ENCODE results near the gene SPATA18. TPM values are rescaled to one million over a fixed set of nuclear protein-coding genes. Genes with fewer than 3 reads are reported as not detected.

The SPATA18 gene
- total RNA-seq, 3 donors from 2014 or later (not counting 1 experiment from before 2014, with no cell fraction given): not detected

DNA sequence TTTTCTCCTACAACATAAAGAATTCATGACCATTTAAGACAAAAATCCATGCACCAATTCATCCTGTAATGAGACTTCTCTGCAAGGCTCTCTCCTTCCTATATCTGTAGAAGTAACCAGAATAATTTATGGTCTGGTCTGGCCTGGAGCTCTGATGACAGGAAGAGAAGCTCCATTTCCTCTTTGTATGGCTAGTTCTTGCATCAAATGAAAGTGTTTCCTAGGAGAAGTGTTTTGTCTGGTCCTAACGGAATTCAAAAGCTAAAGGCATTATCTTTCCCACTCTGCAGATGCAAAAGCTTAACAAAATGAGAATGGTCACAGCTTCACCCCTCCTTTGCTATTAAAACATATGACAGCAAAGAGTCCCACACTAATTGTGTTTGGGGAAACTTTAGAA lies 55.1 kb downstream of the SPATA18 start:
- Mint-ChIP-seq H3K4me1 (no peaks in the 10 kb centered on the region), H3K4me3 (no peak overlapping the region), H3K36me3 (no peaks in the 10 kb centered on the region), H3K27ac (no peak overlapping the region), H3K27me3 (ENCODE audit: low read depth in 2 of 2) (no peaks in the 10 kb centered on the region), H3K9me3 (peaks cover 0 to 9% of the 10 kb centered on the region in 2 donors)
- 14% methylated on average over 1 of the region's 1 CpG for WGBS (ENCODE audit: insufficient coverage)
- no peak overlapping the region for H3K27ac ChIP-seq (ENCODE audit: low read length)
- no peaks in the 10 kb centered on the region for H3K27me3 ChIP-seq (ENCODE audit: control insufficient read depth, insufficient read depth, low read length)
- intact Hi-C loops (cut with micrococcal nuclease): no loop called here
- ATAC-seq (no peak), DNase-seq (no peak)
- H3K4me1 ChIP-seq (ENCODE audit: control insufficient read depth, insufficient read depth, low read length): no peaks in the 10 kb centered on the region
- H3K9me3 ChIP-seq (ENCODE audit: control insufficient read depth, insufficient read depth, low read length): no peaks in the 10 kb centered on the region
- TF ChIP-seq, protein P1, sequence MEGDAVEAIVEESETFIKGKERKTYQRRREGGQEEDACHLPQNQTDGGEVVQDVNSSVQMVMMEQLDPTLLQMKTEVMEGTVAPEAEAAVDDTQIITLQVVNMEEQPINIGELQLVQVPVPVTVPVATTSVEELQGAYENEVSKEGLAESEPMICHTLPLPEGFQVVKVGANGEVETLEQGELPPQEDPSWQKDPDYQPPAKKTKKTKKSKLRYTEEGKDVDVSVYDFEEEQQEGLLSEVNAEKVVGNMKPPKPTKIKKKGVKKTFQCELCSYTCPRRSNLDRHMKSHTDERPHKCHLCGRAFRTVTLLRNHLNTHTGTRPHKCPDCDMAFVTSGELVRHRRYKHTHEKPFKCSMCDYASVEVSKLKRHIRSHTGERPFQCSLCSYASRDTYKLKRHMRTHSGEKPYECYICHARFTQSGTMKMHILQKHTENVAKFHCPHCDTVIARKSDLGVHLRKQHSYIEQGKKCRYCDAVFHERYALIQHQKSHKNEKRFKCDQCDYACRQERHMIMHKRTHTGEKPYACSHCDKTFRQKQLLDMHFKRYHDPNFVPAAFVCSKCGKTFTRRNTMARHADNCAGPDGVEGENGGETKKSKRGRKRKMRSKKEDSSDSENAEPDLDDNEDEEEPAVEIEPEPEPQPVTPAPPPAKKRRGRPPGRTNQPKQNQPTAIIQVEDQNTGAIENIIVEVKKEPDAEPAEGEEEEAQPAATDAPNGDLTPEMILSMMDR (IDR thresholded peaks at IDR 0.05): no peak
- no peaks in the 10 kb centered on the region for H3K36me3 ChIP-seq (ENCODE audit: control insufficient read depth, insufficient read depth, low read length)
- no peak overlapping the region for H3K4me3 ChIP-seq (ENCODE audit: low read length)

DNA sequence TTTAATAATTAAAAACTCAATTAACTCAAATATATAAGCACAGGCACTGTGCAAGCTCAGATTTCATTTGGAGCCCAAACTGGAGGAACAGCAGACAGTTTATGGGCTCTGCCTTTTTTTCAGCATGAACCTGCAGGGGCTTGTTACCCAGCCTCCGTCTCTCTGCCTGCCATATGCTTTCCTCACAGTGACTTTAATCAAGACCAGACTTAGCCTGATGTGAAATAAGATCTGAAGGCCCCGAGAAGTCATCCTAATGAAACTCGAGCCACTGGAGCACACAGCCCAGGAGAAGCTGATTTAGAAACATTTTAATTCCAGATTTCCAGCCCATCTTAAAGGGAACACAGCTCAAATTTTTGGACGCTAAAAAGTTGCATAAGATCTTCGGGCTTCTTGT lies 55.6 kb downstream of the SPATA18 start:
- no peaks in the 10 kb centered on the region for H3K4me1 Mint-ChIP-seq
- Histone ChIP-seq H3K27ac (ENCODE audit: low read length) (no peak overlapping the region), H3K4me3 (ENCODE audit: low read length) (no peak overlapping the region), H3K4me1 (ENCODE audit: control insufficient read depth, insufficient read depth, low read length) (no peaks in the 10 kb centered on the region), H3K27me3 (ENCODE audit: control insufficient read depth, insufficient read depth, low read length) (no peaks in the 10 kb centered on the region), H3K36me3 (ENCODE audit: control insufficient read depth, insufficient read depth, low read length) (no peaks in the 10 kb centered on the region), H3K9me3 (ENCODE audit: control insufficient read depth, insufficient read depth, low read length) (no peaks in the 10 kb centered on the region)
- H3K27me3 Mint-ChIP-seq (ENCODE audit: low read depth in 2 of 2): no peaks in the 10 kb centered on the region
- no peak for ATAC-seq
- H3K4me3 Mint-ChIP-seq: no peak overlapping the region
- no peak for DNase-seq
- WGBS (ENCODE audit: insufficient coverage): 72% methylated on average over 5 of the region's 5 CpGs
- TF ChIP-seq, protein P1 (IDR thresholded peaks at IDR 0.05): no peak
- H3K27ac Mint-ChIP-seq: no peak overlapping the region
- peaks cover 0 to 5% of the 10 kb centered on the region in 2 donors for H3K9me3 Mint-ChIP-seq
- intact Hi-C loops (cut with micrococcal nuclease): no loop called here
- no peaks in the 10 kb centered on the region for H3K36me3 Mint-ChIP-seq

DNA sequence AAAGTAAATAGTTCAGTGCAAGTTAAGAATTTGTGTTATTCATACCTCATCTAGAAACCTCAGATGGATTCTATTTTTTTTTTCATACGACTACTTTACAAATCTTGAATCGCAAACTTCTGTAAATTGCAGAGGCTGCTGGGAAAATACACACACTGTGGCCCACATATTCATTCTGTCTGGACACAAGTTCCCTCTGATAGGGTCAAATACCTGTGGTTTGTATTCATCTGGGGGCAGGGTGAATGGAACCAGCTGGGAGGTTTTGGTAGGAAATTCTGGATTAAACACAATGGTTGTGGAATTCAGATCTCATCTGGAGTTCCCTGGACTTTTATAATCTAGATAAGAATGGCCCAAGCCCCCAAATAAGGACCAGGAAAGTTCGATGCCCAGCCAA lies 56.2 kb downstream of the SPATA18 start:
- intact Hi-C loops (cut with micrococcal nuclease): no loop called here
- WGBS (ENCODE audit: insufficient coverage): 87% methylated on average over 3 of the region's 3 CpGs
- Mint-ChIP-seq H3K9me3 (peaks cover 0 to 5% of the 10 kb centered on the region in 2 donors), H3K4me1 (no peaks in the 10 kb centered on the region), H3K27me3 (ENCODE audit: low read depth in 2 of 2) (no peaks in the 10 kb centered on the region), H3K4me3 (no peak overlapping the region), H3K27ac (no peak overlapping the region), H3K36me3 (no peaks in the 10 kb centered on the region)
- no peak overlapping the region for H3K4me3 ChIP-seq (ENCODE audit: low read length)
- no peaks in the 10 kb centered on the region for H3K9me3 ChIP-seq (ENCODE audit: control insufficient read depth, insufficient read depth, low read length)
- TF ChIP-seq, protein P1 (IDR thresholded peaks at IDR 0.05): no peak
- no peak overlapping the region for H3K27ac ChIP-seq (ENCODE audit: low read length)
- no peaks in the 10 kb centered on the region for H3K36me3 ChIP-seq (ENCODE audit: control insufficient read depth, insufficient read depth, low read length)
- DNase-seq (no peak), ATAC-seq (no peak)
- no peaks in the 10 kb centered on the region for H3K27me3 ChIP-seq (ENCODE audit: control insufficient read depth, insufficient read depth, low read length)
- no peaks in the 10 kb centered on the region for H3K4me1 ChIP-seq (ENCODE audit: control insufficient read depth, insufficient read depth, low read length)

DNA sequence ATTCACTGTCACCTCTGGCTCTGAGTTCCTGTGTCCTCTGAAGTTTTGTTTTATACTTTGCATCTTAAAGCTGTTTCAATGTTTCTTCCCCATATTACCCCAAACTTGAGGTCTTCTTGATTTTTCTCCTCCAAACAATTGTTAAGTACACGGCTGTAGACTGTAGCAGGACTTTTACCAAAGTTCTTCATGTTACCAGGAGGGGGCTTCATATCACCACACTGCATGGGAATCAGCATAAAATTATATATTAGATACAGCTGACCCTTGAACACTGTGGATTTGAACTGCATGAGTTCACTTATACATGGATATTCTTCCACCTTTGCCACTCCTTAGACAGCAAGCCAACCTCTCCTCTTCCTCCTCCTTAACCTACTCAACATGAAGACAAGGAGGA lies 56.6 kb downstream of the SPATA18 start:
- Mint-ChIP-seq H3K4me3 (no peak overlapping the region), H3K36me3 (no peaks in the 10 kb centered on the region), H3K27ac (no peak overlapping the region), H3K27me3 (ENCODE audit: low read depth in 2 of 2) (no peaks in the 10 kb centered on the region), H3K9me3 (peaks cover 0 to 5% of the 10 kb centered on the region in 2 donors), H3K4me1 (no peaks in the 10 kb centered on the region)
- 82% methylated on average over 1 of the region's 1 CpG for WGBS (ENCODE audit: insufficient coverage)
- TF ChIP-seq, protein P1 (IDR thresholded peaks at IDR 0.05): no peak
- no peak for ATAC-seq
- no peaks in the 10 kb centered on the region for H3K36me3 ChIP-seq (ENCODE audit: control insufficient read depth, insufficient read depth, low read length)
- no peaks in the 10 kb centered on the region for H3K27me3 ChIP-seq (ENCODE audit: control insufficient read depth, insufficient read depth, low read length)
- no peak for DNase-seq
- no peak overlapping the region for H3K4me3 ChIP-seq (ENCODE audit: low read length)
- intact Hi-C loops (cut with micrococcal nuclease): no loop called here
- H3K4me1 ChIP-seq (ENCODE audit: control insufficient read depth, insufficient read depth, low read length): no peaks in the 10 kb centered on the region
- no peaks in the 10 kb centered on the region for H3K9me3 ChIP-seq (ENCODE audit: control insufficient read depth, insufficient read depth, low read length)
- H3K27ac ChIP-seq (ENCODE audit: low read length): no peak overlapping the region

Measured in natural killer cell (primary cell).